Lower leg skin (tissue), 3 donors: ENCODE data around the gene SLC6A7.

Experiments used
- CTCF ChIP-seq, 3 donors: fragments of 450-650 bp; IDR thresholded peaks; one replicate each; pipeline ENCODE4 v1.5.1; 2016; ENCODE audit warnings: antibody characterized with exemption in 3 of 3, mild to moderate bottlenecking in 3 of 3, moderate library complexity in 2 of 3
- POLR2A ChIP-seq, 2 donors: fragments of 450-650 bp; IDR thresholded peaks; one replicate each; pipeline ENCODE4 v1.6.1; 2016 to 2017; ENCODE audit warnings: antibody characterized with exemption in 2 of 2, mild to moderate bottlenecking in 1 of 2, moderate library complexity in 1 of 2

- TF ChIP-seq POLR2A (IDR thresholded peaks at IDR 0.05) (no peak), CTCF (IDR thresholded peaks at IDR 0.05) (no peak)
Observed at GRCh38 chr5:150248946-150249345, 59.1 kb downstream of the SLC6A7 start.
